ENCODE measurements around the gene CCNG2.
A peak's percentile ranks its signal among the peaks of the same experiment; 100 is the strongest.

Gene CCNG2

DNA sequence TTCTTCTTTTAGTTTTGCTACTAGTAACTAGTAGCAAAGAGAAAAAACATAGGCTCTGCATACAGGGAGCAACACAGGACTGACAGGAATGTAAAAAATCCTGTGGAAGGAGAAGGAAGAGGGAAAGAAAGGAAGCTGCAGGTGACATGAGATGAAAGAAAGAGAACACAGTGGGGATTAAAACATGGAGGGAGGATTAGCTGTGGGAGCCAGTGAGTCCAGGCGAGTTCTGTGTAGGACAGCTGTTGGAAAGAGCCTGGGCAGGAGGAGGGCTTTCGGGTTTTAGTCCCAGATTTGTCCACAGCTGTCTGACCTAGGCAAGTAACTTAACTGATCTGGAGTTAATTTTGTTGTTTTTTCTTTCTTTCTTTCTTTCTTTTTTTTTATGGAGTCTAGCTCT, 21.6 kb downstream of the CCNG2 start:
- DNase-seq (ENCODE audit: low spot score) = no peak

DNA sequence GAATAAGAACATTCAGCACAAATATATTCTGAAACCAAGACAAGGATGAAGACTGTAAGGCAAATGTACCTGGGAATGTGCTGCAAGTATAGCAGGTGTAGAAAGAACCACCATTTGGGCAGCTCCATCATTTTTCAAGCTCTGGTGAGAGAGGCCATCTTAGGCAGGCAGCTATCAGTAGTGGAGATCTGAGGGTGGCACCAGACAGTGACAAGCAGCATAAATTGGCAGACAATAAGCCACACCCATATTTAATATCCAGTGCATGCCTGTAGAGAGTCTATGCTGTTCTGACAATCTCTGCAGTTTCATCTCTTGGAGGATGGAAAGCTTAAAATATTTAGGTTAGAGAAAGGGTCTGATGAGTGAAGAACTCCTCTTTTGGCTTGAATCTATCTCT, 22.5 kb downstream of the CCNG2 start:
- no peak for DNase-seq (ENCODE audit: low spot score)

DNA sequence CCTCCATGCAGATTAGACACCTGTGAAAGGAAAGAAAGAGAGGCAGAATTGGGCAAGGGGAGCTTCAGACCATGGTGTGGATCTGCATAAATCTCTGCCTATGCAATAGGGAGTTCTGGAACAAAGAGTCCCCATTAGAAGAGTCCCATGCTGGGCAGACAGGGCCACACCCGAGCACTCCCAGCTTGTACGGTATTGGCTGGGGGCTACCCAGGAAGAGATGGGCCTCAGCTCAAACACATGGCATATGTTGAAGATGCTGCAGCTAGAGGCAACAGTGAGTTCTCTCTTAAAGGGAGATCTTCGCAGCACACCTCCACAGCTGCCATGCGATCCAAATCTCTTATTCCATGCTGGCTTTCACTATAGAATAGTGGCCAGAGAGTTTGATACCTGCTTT, 24.7 kb downstream of the CCNG2 start:
- DNase-seq (ENCODE audit: low spot score) = no peak

DNA sequence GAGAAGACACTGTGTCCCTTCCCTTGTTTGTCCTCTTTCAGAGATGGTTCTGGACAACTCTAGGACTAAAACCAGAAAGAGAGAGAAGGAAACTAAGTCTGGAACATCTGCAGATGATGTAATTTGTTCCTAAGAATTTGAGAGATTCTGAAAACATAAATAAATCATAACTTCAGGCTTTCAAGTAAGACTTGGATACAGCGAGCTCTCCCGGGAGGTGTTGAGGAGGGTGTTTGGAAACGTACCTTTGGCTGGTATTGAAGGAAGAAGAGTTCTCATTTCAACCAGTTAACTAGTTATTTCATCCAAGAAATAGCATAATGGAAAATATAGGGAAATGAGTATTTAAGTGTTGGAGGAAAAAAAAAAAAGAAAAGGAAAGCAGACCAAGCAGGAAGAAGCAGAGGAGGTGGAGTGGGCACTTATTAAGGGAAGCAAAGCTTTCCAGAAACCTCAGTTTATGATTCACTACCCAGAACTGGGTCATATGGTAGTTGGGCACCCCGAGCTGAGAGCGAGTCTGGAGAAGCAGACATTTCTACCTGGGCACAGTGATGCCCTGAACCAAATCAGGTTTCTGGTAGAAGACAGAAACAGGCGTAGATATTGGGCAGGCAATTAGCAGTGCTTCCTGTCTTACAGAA, 26.9 kb downstream of the CCNG2 start:
- no peak for DNase-seq (ENCODE audit: low spot score)

DNA sequence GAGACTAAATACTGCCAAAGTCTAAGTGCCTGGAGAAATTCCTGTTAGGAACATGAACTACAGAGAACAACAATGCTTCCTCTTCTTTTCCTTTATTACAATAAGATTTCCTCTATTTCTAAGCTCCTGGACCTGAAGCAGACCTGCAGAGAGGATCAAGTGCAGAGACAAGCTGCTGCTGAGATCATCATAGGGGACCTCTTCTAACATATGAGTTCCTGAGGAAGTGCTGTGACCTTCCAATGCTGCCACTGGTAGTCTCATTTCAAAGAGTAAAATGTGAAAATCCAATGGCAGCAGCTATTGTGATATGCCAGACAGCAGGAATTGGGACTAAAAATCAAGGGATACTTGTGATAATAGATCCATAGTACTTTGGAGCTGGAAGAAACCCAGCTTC, 28.0 kb downstream of the CCNG2 start:
- DNase-seq (ENCODE audit: low spot score) = no peak

DNA sequence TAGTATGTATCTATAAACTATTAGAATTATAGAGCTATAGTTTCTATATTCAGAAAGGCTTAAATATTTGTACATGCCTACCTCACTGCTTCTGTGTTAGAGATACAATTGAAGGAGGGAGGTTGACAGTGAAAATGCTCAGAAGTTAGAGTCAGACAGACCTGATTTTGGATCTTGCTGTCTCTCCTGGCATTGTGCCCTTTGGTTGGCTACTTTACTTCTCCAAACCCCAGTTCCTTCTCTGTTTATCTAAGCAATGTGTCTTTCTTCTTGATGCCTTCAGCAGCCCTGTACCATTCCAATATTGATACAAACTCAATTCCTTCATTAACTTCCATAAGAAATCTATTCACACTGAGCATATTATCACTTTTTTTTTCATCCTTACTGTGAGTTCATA, 28.7 kb downstream of the CCNG2 start:
- DNase-seq (ENCODE audit: low spot score) = peak; percentile 30

DNA sequence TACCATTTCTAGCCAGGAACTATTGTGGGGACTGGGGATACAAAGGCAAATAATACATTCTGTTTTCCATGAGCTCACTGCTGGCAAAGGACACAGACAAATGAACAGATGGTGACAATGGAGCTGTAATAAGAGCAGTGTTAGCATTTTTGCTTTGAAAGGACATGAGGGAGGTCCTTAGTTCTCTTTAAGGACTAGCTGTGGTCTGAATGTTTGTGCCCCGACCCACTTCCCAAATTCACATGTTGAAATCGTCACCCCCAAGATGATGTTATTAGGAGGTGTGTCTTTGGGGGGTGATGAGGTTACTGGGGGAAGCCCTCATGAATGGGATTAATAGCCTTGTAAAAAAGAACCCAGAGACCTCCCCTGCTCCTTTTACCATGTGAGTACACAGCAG, 30.3 kb downstream of the CCNG2 start:
- DNase-seq (ENCODE audit: low spot score) = peak; percentile 56

DNA sequence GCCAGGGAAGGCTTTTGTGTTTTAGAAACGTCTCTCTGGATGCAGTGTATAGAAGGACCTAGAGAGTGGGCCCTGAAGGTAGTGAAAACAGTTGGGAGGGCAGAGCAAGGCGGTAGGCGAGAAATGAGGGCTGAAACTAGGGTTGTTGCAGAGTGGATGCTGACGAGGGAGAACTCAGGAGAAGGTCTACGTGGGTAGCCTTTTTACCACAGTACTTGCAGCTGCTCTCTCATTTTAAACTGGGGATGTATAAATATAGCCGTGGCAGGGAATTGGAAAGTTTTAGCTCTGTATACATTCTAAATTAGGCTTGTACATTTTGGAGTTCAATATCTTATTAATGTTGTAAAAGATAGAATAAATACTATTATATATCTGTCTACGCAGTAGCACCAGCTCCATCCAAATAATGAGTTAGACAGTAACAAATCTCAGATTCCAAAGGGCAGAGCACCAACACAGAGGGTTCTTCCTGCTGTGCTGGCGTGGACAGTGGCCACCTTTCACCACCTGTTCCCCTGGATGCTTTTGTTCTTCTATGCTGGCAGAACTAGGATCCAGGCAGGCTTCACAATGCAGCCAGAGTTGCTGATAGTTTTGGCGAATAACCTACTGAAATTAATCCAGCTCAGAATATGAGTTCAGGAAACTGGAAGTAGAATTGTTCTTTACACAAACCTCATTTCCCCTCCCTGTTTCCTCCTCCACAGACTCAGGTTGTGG, 31.7 kb downstream of the CCNG2 start:
- DNase-seq (ENCODE audit: low spot score) = no peak

DNA sequence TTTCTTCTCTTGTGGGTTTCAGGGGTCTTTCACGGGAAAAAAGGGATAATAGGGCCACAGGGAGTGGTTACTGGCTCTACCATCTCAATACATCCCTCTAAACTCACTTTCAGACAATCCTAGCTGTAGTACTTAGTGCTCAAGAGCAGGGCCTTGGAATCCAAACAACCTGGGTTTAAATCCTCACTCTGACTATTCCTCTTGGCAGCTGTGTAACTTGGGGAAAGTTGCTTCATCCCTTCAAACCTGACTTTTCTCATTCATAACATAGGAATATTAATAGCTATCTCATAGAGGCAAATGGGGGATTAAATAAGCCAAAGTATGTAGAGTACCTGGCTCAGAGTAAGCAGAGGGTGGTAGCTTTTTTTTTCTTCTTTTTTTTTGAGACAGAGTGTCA, 32.4 kb downstream of the CCNG2 start:
- DNase-seq (ENCODE audit: low spot score) = no peak

DNA sequence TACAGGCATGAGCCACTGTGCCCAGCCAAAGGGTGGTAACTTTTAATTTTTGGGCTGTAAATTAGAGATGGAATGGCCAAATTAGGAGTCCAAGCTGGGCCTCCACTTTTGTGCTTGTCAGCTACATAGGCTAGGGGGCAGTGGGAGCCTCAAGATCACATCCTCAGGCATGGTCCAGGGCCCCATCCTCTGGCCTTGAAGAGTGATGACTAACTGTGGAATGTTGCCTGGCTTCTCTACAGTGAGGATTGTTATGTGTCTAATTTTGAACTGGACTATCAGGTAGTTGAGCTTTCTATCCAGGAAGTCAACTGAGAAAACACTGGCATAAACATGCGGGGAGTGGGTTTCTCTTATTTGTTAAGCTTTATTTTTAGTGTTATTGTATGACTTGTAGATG, 33.0 kb downstream of the CCNG2 start:
- no peak for DNase-seq (ENCODE audit: low spot score)

DNA sequence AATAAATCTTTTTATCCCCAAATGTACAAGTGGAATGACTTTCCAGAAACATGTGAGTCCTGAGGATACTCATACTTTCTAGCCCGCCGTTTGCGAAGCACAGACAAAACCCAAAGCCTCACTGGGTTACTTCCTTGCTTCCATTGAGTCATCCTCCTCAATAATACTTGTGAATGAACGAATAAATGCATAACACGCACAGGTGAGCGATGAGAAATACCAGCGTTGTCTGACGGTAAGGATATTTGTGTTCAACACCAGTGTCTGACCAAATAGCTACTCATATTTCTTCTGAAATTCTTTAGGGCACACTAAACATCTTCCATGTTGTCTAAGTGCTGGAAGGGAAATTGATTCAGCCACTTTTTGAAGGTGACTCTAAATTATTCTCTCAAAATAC, 36.0 kb downstream of the CCNG2 start:
- no peak for DNase-seq (ENCODE audit: low spot score)

DNA sequence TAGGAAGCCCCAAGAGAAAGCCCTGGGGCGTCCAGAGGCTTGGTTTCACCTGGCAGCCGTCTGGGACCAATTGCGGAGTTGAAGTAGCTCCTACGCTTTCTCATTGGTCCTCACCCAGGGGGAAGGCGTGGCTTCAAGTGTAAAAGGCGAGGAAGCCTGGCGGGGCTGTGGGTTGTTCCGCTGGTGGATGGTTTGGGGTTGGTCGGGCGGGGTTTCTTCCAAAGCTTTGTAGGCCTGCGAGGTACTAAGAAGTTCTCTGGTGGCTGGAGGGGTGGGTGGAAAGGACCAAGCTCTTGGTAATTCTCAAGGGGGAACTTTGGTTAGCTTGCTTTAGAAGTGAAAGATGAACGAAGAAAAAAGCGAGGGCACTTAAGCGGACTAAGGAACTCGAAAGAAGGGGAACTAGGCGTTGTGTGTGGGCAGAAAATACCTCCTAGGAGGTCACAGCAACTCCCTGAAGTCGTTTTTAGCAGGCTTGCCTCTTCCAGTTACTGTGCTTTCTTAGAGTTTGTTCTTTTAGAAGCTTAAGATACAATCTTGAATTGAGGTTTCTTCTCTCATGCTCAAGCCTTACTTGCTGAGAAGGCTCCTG, 36.6 kb downstream of the CCNG2 start:
- peak; percentile 66 for DNase-seq (ENCODE audit: low spot score)

DNA sequence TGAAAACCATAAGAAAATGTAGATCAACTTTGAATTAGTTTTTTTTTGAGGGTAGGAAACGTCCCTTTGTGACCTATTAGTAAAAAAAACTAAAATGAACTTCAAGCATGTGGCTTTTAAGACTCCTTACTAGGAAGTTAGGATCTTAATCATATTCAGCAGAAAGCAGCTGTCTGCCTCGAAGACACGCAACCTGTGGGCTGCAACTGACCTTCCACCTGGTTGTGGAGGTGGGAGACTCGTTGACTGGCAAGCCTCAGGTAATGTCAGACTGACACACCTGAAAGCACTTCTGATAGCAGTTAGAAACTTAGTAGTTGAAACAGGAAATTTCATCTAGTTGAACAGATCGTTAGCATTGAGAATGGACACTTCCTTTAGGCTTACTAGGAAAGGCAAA, 37.4 kb downstream of the CCNG2 start:
- DNase-seq (ENCODE audit: low spot score) = no peak

DNA sequence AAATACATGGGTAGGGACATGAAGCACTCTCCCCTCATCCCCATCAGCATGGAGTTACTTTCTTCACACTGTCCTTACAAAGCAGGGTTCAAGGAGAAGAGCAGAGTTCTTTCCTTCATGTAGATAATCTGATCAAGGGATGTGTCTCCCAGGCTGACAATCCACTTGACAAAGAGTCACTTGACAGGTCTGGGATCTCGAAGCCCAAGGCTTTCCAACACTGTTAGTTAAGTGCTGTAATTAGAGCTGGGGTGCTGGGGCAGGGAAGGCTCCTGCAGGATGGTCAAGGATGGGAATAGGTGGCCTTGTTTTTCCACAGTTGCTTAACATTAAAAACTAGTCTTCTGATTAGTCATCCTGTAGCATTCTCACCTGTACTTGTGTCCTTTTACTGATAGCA, 38.0 kb downstream of the CCNG2 start:
- DNase-seq (ENCODE audit: low spot score) = no peak

DNA sequence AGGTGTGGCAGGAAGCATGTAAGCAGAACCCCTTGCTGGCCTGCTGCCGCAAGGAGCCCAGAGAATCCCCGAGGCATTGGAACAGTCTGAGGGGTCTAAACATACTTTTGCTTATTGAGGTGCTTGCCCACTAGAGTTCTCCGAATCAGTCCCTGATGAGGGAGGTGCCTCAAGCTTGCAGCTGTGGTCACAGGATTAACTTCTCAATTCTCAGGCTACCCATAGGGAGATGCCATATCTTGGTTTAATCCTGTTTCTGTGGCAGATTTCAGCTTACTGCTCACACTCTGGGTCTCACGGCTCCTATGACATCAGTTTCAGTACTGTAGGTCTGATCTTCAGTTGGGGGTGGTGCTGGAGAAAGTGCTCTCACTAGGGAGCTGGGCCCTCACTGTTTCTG, 39.9 kb downstream of the CCNG2 start:
- no peak for DNase-seq (ENCODE audit: low spot score)

DNA sequence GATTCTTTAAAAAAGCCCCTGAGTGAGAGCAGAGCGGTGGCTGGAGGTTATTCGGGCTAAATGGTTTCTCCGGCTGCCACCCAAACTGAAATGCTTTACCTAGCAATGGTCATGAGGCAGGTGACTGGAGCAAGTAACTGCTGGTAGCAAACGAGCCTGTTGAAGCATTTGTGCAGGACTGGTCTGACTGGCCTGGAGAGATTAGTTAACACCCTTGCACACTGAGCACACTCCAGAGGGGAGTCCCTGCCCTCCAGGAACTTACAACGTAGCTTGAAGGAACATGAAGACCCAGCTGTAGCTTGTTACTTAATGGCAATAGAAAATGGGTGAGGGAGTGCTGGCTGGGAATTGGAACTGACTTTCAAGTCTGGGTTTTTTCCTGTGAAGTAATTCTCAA, 40.4 kb downstream of the CCNG2 start:
- no peak for DNase-seq (ENCODE audit: low spot score)

DNA sequence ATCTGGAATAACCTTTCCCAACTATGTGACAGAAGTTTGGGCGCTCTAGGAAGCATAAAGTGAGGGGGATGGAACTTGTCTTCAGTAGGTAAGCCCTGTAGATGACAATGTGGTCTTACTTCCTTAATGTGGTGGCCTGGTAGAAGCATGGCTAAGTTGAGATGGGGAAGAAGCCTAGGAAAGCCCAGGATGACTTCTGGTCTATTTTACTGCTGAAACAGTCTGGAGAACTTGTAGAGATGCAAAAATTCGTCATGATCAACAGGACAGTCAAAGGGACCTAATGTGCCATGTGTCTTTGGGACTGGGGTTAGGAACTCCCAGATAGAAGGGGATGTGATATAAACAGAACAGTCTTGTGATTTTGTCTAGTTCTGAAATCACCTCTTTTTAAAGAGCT, 40.8 kb downstream of the CCNG2 start:
- DNase-seq (ENCODE audit: low spot score) = no peak

DNA sequence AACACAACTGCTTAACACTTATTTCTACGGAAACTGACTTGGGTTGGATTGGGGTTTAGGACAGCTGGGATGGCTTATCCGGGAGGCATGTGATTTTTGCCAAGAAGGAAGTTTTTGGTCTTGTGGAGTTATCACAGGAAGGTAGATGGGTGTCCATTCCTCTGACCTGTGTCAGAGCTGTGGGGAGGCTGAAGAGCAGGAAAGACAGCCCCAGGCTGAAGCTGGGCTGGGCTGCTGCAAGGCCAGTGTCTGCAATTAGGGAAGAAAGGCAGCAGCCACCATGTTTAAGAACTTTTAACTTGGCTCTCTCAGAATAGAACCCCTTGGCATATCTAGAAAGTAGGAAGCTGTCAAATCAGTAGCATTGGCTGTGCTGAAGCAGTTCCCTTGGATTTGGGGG, 42.3 kb downstream of the CCNG2 start:
- no peak for DNase-seq (ENCODE audit: low spot score)

DNA sequence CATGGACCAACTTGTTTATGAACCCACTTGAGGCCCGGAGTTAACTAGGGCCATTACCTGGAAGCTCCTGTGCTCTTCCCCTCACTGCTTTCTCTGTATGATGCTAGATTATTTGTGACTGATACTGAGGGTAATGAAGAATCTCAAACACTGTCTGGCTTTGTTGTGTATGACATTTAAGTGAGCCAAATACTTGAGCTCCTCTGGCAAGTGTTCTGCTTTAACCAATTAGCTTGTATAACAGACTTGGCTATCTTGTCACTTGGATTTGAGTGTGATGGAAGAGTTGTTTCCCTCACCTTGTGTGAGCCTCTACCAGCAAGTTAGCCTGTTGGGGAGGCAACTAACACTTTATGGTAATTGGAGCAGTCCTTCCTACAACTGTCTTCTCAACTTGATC, 42.7 kb downstream of the CCNG2 start:
- DNase-seq (ENCODE audit: low spot score) = no peak

DNA sequence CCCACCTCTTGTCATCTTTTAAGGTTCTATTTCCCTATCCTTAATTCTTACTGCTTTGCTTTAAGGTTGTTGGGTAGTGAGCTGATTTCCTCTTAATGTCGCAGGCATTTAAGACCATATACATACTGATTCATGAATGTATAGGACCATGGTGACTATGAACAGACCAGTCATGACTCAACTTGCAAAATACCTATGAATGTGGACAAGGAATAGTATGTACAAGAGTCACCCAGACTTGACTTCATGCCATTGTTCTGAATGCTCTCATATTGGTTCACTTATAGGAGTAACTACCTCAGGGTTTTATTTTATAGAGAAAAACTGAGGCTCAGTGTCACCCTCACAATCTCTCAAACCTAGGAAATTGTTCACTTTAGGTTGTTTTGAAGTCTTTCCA, 44.3 kb downstream of the CCNG2 start:
- no peak for DNase-seq (ENCODE audit: low spot score)

DNA sequence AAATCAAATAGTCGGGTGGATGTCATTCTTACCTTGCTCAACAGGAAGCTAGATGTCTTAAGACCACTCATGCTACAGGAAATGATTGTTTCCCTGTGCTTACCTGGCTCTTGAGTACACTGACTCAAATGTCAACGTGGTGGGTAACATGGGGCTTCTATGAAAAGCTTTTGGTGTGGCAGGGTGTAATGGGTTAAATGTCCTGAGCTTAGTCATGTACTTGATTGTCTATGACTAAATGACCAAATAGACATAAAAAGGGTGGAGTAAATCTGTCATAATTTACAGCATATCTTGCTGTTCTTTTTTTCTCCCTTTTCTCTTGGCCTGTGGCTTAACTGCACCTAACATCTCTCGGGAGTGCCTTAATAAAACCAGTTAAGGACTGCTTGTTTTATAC, 44.9 kb downstream of the CCNG2 start:
- DNase-seq (ENCODE audit: low spot score) = no peak

DNA sequence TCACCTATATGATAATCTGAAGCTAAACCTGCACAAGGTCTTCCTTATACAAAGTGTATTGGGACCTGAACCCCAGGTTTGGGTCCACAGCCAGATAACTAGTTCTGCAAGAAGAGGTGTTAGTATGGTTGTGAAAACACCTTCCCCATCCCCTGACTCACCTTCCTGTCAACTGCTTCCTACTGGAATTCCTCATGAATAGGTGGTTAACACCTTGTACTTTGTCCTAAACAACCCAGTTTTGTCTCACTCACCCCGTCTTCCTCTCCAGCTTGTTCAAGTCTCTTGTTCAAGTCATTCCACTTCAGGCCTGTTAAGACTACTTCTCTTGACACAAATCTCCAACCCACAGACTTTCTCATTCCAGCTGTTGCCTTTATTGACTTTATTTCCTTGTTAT, 45.5 kb downstream of the CCNG2 start:
- no peak for DNase-seq (ENCODE audit: low spot score)

DNA sequence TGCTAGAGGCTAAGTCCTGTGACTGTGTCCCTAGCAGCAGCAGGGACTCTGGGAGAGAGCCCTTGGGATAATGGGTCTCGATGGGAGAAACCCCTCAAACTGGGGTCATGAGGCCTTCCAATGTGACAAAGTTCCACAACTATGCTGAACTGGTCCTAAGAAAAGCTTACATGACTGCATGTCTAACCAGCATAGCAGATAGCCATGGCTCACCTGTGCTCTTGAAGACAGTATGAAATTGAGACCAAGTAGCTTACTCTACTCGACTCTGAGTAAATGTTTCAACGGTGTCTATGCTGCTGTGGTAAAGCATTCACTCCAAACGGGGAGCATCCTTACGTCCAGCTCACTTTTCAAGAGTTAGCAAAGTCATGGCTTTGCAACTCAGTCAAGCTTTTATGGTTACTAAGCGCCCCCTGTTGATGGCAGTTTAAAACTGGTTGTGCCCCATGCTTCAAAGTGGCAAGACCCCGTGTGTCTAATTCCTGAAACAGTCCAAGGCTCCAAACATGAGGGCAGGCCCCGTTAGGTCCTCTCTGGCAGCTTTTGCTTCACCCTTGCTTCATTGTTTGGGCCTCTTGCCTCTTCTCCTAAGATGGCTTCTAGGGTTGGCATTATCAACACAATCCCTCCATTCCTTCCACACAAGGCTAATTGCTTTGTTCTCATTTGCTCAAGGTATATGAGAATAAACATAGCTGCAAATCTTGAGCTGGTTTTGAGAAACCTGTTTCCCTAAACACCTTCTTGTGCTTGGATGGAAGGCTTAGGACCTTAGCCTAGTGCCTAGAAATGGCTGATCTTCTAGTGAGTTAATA, 46.6 kb downstream of the CCNG2 start:
- peak; percentile 86 for DNase-seq (ENCODE audit: low spot score)
